OCI-LY1 (cell line): Measurements from ENCODE around the gene ZDHHC14.

Experiments
- CTCF ChIP-seq: fragments of 200-600 bp; sonication (generic), shearing (Covaris generic); IDR thresholded peaks from 2 replicates; pipeline ENCODE4 v1.5.1; 2017; ENCODE audit warnings: mild to moderate bottlenecking, antibody characterized with exemption, low read length, moderate library complexity, mixed read lengths
- EZH2 ChIP-seq: fragments of 200-600 bp; sonication (generic), shearing (Covaris generic); IDR thresholded peaks from 2 replicates; pipeline ENCODE4 v1.8.0; 2017; ENCODE audit warnings: borderline replicate concordance, mixed run types, mild to moderate bottlenecking, antibody characterized with exemption, low read length, moderate library complexity, mixed read lengths

DNA sequence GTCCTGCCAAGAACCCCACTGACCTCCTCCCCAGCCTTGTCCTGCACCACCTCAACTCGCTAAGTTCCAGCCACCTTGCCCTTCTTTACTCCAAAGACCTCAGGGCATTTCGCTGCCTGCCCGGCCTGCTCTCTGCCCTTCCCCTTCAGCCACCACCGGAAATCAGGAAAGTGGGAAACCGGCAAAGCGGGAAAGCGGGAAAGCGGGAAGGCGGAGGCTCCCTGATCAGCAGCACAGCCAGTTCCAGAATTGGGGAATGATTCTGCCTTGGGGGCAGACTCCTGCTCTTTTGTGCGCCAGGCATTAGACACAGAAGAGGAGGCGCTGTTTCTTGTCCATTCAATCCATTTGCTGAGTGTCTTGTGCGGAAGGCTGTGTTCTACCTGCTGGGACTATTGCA lies 111.3 kb downstream of the ZDHHC14 start:
- TF ChIP-seq CTCF, result no peak
- TF ChIP-seq EZH2, result no peak
